DOHH2 (cell line): Measurements from ENCODE around the gene BAIAP2.

Experiments
- H3F3A ChIP-seq: fragments of 200-600 bp; sonication (generic), shearing (Covaris generic); 2 replicates; pipeline ENCODE4 v1.6.0; 2016; ENCODE audit warnings: antibody characterized with exemption, mild to moderate bottlenecking; ENCODE audit not compliant: control insufficient read depth, insufficient read depth
- H3K27ac ChIP-seq: fragments of 200-600 bp; sonication (generic); 2 replicates; pipeline ENCODE4 v1.5.1; 2014; ENCODE audit warnings: low read depth, mild to moderate bottlenecking, low read length, moderate library complexity
- H3K27me3 ChIP-seq: fragments of 200-600 bp; sonication (generic); 2 replicates; pipeline ENCODE4 v1.6.1; 2014; ENCODE audit warnings: mild to moderate bottlenecking, low read length, mixed read lengths; ENCODE audit not compliant: control insufficient read depth
- H3K36me3 ChIP-seq: fragments of 200-600 bp; sonication (generic); 2 replicates; pipeline ENCODE4 v1.6.1; 2014; ENCODE audit warnings: mild to moderate bottlenecking, low read length, moderate library complexity, mixed read lengths; ENCODE audit not compliant: control insufficient read depth
- H3K4me1 ChIP-seq: fragments of 200-600 bp; sonication (generic); 2 replicates; pipeline ENCODE4 v1.6.1; 2014; ENCODE audit warnings: mild to moderate bottlenecking, low read length, mixed read lengths; ENCODE audit not compliant: control insufficient read depth
- H3K4me2 ChIP-seq: fragments of 200-600 bp; sonication (generic); 2 replicates; pipeline ENCODE4 v1.6.0; 2014; ENCODE audit warnings: mild to moderate bottlenecking, low read length, moderate library complexity
- H3K4me3 ChIP-seq: fragments of 200-600 bp; sonication (generic); 2 replicates; pipeline ENCODE4 v1.5.1; 2014; ENCODE audit warnings: mild to moderate bottlenecking, low read length, mixed read lengths
- H3K79me2 ChIP-seq: fragments of 200-600 bp; sonication (generic); 2 replicates; pipeline ENCODE4 v1.6.1; 2014; ENCODE audit warnings: mild to moderate bottlenecking, low read length, mixed read lengths; ENCODE audit not compliant: control insufficient read depth
- H3K9me2 ChIP-seq: fragments of 200-600 bp; sonication (generic); replicated peaks from 2 replicates; pipeline ENCODE4 v1.6.1; 2014; ENCODE audit warnings: mild to moderate bottlenecking, low read length, mixed read lengths; ENCODE audit not compliant: control insufficient read depth
- H3K9me3 ChIP-seq: fragments of 200-600 bp; sonication (generic); 2 replicates; pipeline ENCODE4 v1.6.1; 2014; ENCODE audit warnings: antibody characterized with exemption, low read length, mixed read lengths; ENCODE audit not compliant: control insufficient read depth, insufficient read depth
- H4K20me1 ChIP-seq: fragments of 200-600 bp; sonication (generic); 2 replicates; pipeline ENCODE4 v1.6.0; 2014; ENCODE audit warnings: low read depth, mild to moderate bottlenecking, antibody characterized with exemption, low read length, moderate library complexity; ENCODE audit not compliant: control insufficient read depth, insufficient read depth
- CTCF ChIP-seq: fragments of 200-600 bp; sonication (generic); IDR thresholded peaks from one replicate; pipeline ENCODE4 v1.5.1; 2014; ENCODE audit warnings: antibody characterized with exemption, mild to moderate bottlenecking, low read depth, low read length; ENCODE audit not compliant: poor library complexity, severe bottlenecking
- EZH2phosphoT487 ChIP-seq: fragments of 200-600 bp; sonication (generic); IDR thresholded peaks from 2 replicates; pipeline ENCODE4 v1.6.1; 2017; ENCODE audit warnings: borderline replicate concordance, mild to moderate bottlenecking, antibody characterized with exemption, low read length, moderate library complexity, mixed read lengths

Gene BAIAP2

GRCh38 chr17:81134064-81134781 lies 99.3 kb downstream of the BAIAP2 start:
- H3K79me2 ChIP-seq: no peaks in the 10 kb centered on the region
- H3K27me3 ChIP-seq: no peaks in the 10 kb centered on the region
- TF ChIP-seq CTCF: no peak
- no peak for TF ChIP-seq EZH2phosphoT487
- H3K36me3 ChIP-seq: no peaks in the 10 kb centered on the region
- no peak overlapping the region for H3K27ac ChIP-seq
- H4K20me1 ChIP-seq: no peaks in the 10 kb centered on the region
- no peaks in the 10 kb centered on the region for H3F3A ChIP-seq
- H3K9me2 ChIP-seq: no peaks in the 10 kb centered on the region
- H3K4me2 ChIP-seq: no peak overlapping the region
- H3K4me1 ChIP-seq: no peaks in the 10 kb centered on the region
- H3K4me3 ChIP-seq: no peak overlapping the region
- peaks cover 17% of the 10 kb centered on the region; the same call in 1 of the 2 replicates for H3K9me3 ChIP-seq

GRCh38 chr17:81135505-81136278 lies 100.7 kb downstream of the BAIAP2 start:
- H3K79me2 ChIP-seq: no peaks in the 10 kb centered on the region
- no peaks in the 10 kb centered on the region for H4K20me1 ChIP-seq
- H3K9me3 ChIP-seq: peaks cover 17% of the 10 kb centered on the region; the same call in 1 of the 2 replicates
- TF ChIP-seq CTCF (no peak), EZH2phosphoT487 (no peak)
- no peaks in the 10 kb centered on the region for H3K36me3 ChIP-seq
- no peaks in the 10 kb centered on the region for H3K4me1 ChIP-seq
- no peak overlapping the region for H3K4me3 ChIP-seq
- H3F3A ChIP-seq: no peaks in the 10 kb centered on the region
- no peak overlapping the region for H3K4me2 ChIP-seq
- no peaks in the 10 kb centered on the region for H3K27me3 ChIP-seq
- no peaks in the 10 kb centered on the region for H3K9me2 ChIP-seq
- no peak overlapping the region for H3K27ac ChIP-seq

GRCh38 chr17:81136366-81136765 lies 101.4 kb downstream of the BAIAP2 start:
- no peak overlapping the region for H3K27ac ChIP-seq
- no peak overlapping the region for H3K4me3 ChIP-seq
- H3K27me3 ChIP-seq: no peaks in the 10 kb centered on the region
- H3K36me3 ChIP-seq: no peaks in the 10 kb centered on the region
- H3F3A ChIP-seq: no peaks in the 10 kb centered on the region
- H4K20me1 ChIP-seq: no peaks in the 10 kb centered on the region
- no peaks in the 10 kb centered on the region for H3K9me2 ChIP-seq
- TF ChIP-seq CTCF (no peak), EZH2phosphoT487 (no peak)
- no peak overlapping the region for H3K4me2 ChIP-seq
- no peaks in the 10 kb centered on the region for H3K4me1 ChIP-seq
- H3K79me2 ChIP-seq: no peaks in the 10 kb centered on the region
- peaks cover 17% of the 10 kb centered on the region; the same call in 1 of the 2 replicates for H3K9me3 ChIP-seq
